GM19238 (cell line): ENCODE data around the gene TEDC2.
"Not testable (repeated sequence)": the region's sequence is repeated elsewhere in the genome, so short reads cannot be mapped to it uniquely, and the experiment has no call there.

ENCODE experiments used
- DNase-seq: peaks from one replicate; pipeline ENCODE4 v3.0.0; 2011; ENCODE audit warnings: low spot score; ENCODE audit not compliant: insufficient read length

The TEDC2 gene

GRCh38 chr16:2476345-2476720, 16.4 kb downstream of the TEDC2 start:
- DNase-seq, result no peak

- no peak for DNase-seq
Measured at GRCh38 chr16:2476741-2477140, 16.8 kb downstream of the TEDC2 start.

GRCh38 chr16:2477327-2477726, 17.4 kb downstream of the TEDC2 start:
- DNase-seq, result no peak

- no peak for DNase-seq
Measured at GRCh38 chr16:2478279-2478678, 18.4 kb downstream of the TEDC2 start.

DNA sequence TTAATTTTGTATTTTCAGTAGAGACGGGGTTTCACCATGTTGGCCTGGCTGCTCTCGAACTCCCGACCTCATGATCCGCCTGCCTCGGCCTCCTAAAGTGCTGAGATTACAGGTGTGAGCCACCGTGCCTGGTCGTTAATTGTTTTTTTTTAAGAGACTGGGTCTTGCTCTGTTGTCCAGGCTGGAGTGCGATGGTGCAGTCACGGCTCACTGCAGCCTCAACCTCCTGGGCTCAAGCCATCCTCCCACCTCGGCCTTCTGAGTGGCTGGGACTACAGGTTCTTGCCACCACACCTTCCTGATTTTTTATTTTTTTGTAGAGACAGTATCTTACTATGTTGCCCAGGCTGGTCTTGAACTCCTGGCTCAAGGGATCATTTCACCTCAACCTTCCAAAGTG, 20.1 kb downstream of the TEDC2 start:
- DNase-seq, result not testable (repeated sequence)

- DNase-seq, result no peak
Measured at GRCh38 chr16:2480948-2481347, 21.0 kb downstream of the TEDC2 start.

- no peak for DNase-seq
Measured at GRCh38 chr16:2481676-2482075, 21.8 kb downstream of the TEDC2 start.

DNA sequence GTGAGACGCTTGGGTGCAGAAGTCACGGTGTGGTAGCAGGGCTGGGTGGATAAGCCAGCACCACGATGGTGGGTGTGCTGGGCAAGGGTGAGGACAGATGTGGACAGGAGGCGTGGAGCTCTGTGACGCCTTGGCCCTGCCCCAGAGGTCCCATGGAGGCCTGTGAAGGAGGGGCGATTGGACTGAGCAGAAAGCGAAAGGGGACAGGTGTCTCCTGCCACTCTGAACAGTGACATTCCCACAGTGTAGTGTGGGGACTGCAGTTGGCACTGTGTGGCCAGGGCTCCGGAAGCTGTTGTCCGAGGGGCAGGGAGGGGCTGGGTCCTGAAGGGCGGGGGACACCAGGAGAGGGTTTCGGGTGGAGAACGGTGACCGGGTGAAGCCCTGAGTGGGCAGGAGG, 22.3 kb downstream of the TEDC2 start:
- no peak for DNase-seq

- DNase-seq, result no peak
Measured at GRCh38 chr16:2482708-2483534, 23.0 kb downstream of the TEDC2 start.

- DNase-seq, result no peak
Measured at GRCh38 chr16:2483939-2484897, 24.3 kb downstream of the TEDC2 start.

- no peak for DNase-seq
Measured at GRCh38 chr16:2484898-2485508, 25.1 kb downstream of the TEDC2 start.

GRCh38 chr16:2485811-2486507, 26.1 kb downstream of the TEDC2 start:
- DNase-seq, result no peak

GRCh38 chr16:2486645-2487516, 27.0 kb downstream of the TEDC2 start:
- DNase-seq, result peak; percentile 91

DNA sequence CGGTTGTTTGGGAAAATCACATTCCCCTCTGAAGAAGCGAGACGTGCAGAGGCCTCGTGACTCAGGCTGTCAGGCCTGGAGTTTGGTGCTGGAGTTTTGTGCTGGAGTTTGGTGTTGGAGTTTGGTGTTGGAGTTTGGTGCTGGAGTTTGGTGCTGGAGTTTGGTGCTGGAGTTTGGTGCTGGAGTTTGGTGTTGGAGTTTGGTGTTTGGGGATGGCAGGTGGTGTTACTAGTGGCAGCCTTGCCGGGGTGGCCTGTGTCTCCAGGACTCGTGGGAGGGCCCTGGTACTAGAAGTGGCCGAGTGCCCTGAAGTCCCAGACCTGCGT, 27.6 kb downstream of the TEDC2 start:
- no peak for DNase-seq

GRCh38 chr16:2487903-2488531, 28.1 kb downstream of the TEDC2 start:
- no peak for DNase-seq

GRCh38 chr16:2489581-2489980, 29.7 kb downstream of the TEDC2 start:
- no peak for DNase-seq

DNA sequence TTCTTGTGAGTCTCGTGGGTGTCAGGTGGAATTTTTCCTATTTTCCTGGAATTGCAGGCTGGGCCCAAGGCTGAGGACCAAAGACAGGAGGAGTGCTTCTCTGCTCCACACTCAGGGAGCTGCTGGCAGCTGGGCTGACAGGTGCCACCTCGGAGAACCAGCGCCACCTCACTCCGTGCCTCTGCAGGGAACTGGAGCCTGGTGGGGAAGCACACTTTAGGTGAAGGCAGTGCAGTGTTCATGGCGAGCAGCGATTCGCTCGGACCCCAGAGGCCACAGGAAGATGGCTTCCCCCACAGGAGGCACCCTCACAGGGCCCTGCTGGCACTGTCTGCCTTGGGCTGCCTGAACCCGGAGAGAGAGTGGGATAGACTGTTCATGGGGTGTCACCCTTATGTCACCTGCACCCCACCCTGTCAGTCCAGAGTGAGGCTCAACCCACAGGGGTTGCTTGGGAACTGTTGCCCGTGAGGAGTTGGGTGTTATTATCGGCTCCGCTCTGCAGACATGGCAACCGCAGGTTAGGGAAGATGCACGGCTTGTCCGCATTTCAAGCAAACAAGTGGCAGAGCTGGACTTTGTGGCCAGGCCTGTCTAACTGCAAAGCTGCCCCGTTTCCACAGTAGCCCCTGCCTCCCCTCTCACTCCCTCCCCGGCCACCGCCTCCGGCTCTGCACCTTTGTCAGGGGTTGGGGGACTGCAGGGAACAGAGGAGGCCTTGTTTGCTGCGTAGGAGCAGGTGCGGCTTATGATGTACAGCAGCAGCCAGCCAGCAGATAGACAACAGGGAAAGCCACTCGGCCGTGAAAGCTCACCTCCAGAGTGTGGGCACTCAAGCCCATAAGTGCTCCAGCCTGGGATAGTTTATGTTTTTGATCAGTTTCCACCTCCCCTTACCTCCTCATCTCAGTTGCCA, 30.5 kb downstream of the TEDC2 start:
- no peak for DNase-seq

DNA sequence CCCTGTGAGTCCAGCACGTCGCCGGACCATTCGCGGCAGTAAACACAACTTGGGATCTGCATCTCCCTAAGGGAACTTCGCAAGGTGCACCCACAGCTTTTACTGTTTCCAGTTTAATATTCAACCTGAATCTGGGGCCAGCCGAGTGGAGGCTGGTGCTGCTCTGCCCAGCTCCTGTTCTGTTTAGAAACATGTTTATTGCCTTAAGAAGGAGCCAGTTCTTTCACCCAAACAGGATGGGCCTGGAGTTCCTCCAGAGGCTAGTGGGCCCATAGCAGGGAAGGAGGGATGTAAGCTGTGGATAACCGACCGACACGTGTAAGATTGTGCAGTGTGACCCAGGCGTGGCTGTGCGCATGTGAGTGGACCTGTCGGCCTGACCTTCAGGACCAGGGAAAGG, 32.4 kb downstream of the TEDC2 start:
- no peak for DNase-seq

DNA sequence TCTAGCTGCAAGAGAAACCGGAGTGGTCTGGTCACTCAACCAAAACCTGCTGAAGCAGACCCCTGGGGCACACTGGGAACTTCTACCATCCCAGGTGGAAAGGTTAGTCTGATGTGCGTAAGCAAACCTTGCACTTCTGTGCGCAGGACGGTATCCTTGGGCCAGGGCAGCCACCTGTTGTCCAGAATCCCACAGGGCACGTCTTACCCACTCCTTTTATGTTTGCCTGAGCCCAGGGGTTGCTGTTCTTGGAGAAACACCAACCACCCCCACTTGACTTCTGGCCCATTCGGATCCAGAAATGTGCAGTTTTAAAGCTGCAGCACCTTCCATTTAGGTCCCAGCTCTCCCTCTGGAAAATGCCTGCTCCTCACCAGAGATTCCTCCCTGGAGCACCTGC, 33.7 kb downstream of the TEDC2 start:
- no peak for DNase-seq
